ENCODE results near the gene GNB4.
A peak's percentile ranks its signal among the peaks of the same experiment; 100 is the strongest.

GNB4 gene

GRCh38 chr3:179347345-179348194 lies 103.7 kb downstream of the GNB4 start, which contains the start of gene MFN1:
Gene MFN1, plus strand, starts transcription at chr3:179347709. Its CDS starts 1,143 bp downstream, at chr3:179348852.
- peak; percentile 94 for DNase-seq
